ENCODE results near the gene PLCG1. TPM values are rescaled to one million over a fixed set of nuclear protein-coding genes. Genes with fewer than 3 reads are reported as not detected.

Gene PLCG1
- total RNA-seq, 1 donor: 38.0 TPM

- no peak overlapping the region for H3K4me3 ChIP-seq (ENCODE audit: low read depth, low read length)
- DNase-seq (ENCODE audit: low read depth): no peak
- TF ChIP-seq CTCF (IDR thresholded peaks at IDR 0.05; ENCODE audit: insufficient read depth, low read length): no peak
These were observed 76.9 kb downstream of the PLCG1 start for GRCh38 chr20:41214202-41214601.

- H3K4me3 ChIP-seq (ENCODE audit: low read depth, low read length): no peak overlapping the region
- no peak for TF ChIP-seq CTCF (IDR thresholded peaks at IDR 0.05; ENCODE audit: insufficient read depth, low read length)
- DNase-seq (ENCODE audit: low read depth): no peak
These were observed 77.3 kb downstream of the PLCG1 start for GRCh38 chr20:41214666-41215065.

- no peak for TF ChIP-seq CTCF (IDR thresholded peaks at IDR 0.05; ENCODE audit: insufficient read depth, low read length)
- no peak overlapping the region for H3K4me3 ChIP-seq (ENCODE audit: low read depth, low read length)
- DNase-seq (ENCODE audit: low read depth): peak; percentile 35
These were observed 80.1 kb downstream of the PLCG1 start for GRCh38 chr20:41217422-41217821.

- no peak for TF ChIP-seq CTCF (IDR thresholded peaks at IDR 0.05; ENCODE audit: insufficient read depth, low read length)
- no peak overlapping the region for H3K4me3 ChIP-seq (ENCODE audit: low read depth, low read length)
- peak; percentile 71 for DNase-seq (ENCODE audit: low read depth)
These were observed 81.1 kb downstream of the PLCG1 start for GRCh38 chr20:41218466-41218865.

GRCh38 chr20:41219824-41220223 lies 82.5 kb downstream of the PLCG1 start:
- DNase-seq (ENCODE audit: low read depth): no peak
- H3K4me3 ChIP-seq (ENCODE audit: low read depth, low read length): no peak overlapping the region
- TF ChIP-seq CTCF (IDR thresholded peaks at IDR 0.05; ENCODE audit: insufficient read depth, low read length): no peak

- H3K4me3 ChIP-seq (ENCODE audit: low read depth, low read length): no peak overlapping the region
- DNase-seq (ENCODE audit: low read depth): no peak
- no peak for TF ChIP-seq CTCF (IDR thresholded peaks at IDR 0.05; ENCODE audit: insufficient read depth, low read length)
These were observed 84.4 kb downstream of the PLCG1 start for GRCh38 chr20:41221614-41222218.

- DNase-seq (ENCODE audit: low read depth): no peak
- no peak for TF ChIP-seq CTCF (IDR thresholded peaks at IDR 0.05; ENCODE audit: insufficient read depth, low read length)
- H3K4me3 ChIP-seq (ENCODE audit: low read depth, low read length): no peak overlapping the region
These were observed 85.0 kb downstream of the PLCG1 start for GRCh38 chr20:41222296-41222695.
